ENCODE results near the gene BTF3L4.
A peak's percentile ranks its signal among the peaks of the same experiment; 100 is the strongest.
"Not testable (repeated sequence)": the region's sequence is repeated elsewhere in the genome, so short reads cannot be mapped to it uniquely, and the experiment has no call there.

BTF3L4 gene

DNA sequence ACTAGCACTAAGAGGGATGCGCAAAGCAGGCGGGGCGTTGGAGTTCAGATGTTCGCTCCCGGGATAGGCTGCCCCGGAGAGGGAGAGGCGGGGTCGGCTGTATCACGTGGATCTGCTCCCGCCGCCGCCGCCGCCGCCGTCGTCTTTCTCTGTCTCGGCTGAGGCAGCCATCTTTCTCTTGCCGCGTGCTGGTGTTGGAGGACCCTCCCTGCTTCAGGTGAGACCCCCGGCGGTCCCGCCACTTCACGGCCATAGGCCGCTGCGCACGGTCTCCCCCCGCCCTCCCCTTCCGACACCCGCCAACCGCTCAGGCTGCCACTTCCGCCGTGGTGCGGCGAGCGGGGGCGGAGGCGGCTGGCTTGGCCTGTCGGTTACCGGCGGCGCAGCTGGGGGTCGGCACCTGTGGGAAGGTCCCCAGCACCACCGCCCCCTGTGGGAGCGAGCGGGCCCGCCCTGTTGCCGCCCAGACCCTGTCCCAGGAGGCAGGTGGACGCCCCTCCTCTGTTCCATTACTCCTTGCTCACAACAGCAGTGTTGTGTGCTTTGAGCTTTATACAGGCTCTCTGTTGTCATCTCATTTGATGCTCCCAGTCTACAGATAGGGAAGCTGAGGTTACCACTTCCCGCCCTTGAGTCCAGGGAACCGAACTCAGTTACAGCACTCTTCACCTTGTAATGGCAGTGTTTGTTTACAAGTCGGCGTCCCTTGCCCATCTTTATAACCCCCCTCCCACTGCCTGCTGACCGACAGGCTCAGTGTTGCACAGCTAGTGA lies at the start of gene BTF3L4:
Gene BTF3L4 (plus strand): TSS at position 133 of the 774 bp plus-strand sequence. CDS start 3,553 bp downstream, outside the sequence.
- Mint-ChIP-seq H3K27ac (peak within 1 kb of the TSS; percentile 97), H3K27me3 (ENCODE audit: low read depth) (no peaks in the 10 kb centered on the region), H3K9me3 (no peaks in the 10 kb centered on the region), H3K4me3 (peak within 1 kb of the TSS; percentile 98), H3K36me3 (ENCODE audit: low read depth) (peaks cover 18% of the 10 kb centered on the region), H3K4me1 (ENCODE audit: low read depth) (peaks cover 47% of the 10 kb centered on the region)

DNA sequence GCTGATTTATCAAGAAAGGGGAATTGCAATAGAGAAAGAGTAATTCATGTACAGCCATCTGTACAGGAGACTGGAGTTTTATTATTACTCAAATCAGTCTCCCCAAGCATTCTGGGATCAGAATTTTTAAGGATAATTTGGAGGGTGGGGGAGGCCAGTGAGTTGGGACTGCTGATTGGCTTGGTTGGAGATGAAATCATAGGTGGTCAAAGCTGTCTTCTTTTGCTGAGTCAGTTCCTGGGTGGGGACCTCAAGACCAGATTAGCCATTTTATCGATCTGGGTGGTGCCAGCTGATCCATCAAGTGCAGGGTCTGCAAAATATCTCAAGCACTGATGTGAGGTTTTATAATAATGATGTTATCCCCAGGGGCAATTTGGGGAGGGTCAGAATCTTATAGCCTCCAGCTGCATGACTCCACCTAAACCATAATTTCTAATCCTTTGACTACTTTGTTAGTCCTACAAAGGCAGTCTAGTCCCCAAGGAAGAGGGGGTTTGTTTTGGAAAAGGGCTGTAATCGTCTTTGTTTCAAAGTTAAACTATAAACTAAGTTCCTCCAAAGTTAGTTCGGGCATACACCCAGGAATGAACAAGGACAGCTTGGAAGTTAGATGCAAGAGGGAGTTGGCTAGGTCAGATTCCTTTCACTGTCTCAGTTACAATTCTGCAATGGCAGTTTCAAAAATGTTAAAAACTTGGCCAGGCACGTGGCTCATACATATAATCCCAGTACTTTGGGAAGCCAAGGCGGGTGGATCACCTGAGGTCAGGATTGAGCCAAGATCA lies 48.7 kb upstream of the BTF3L4 start:
- Mint-ChIP-seq H3K36me3 (ENCODE audit: low read depth) (no peaks in the 10 kb centered on the region), H3K4me3 (no peak overlapping the region), H3K9me3 (no peaks in the 10 kb centered on the region), H3K27ac (no peak overlapping the region), H3K27me3 (ENCODE audit: low read depth) (peaks cover 17% of the 10 kb centered on the region), H3K4me1 (ENCODE audit: low read depth) (peaks cover 1% of the 10 kb centered on the region)

GRCh38 chr1:52008071-52008809 lies 47.9 kb upstream of the BTF3L4 start:
- Mint-ChIP-seq H3K36me3 (ENCODE audit: low read depth) (no peaks in the 10 kb centered on the region), H3K4me3 (no peak overlapping the region), H3K27ac (no peak overlapping the region), H3K27me3 (ENCODE audit: low read depth) (peaks cover 17% of the 10 kb centered on the region), H3K9me3 (no peaks in the 10 kb centered on the region), H3K4me1 (ENCODE audit: low read depth) (peaks cover 1% of the 10 kb centered on the region)

DNA sequence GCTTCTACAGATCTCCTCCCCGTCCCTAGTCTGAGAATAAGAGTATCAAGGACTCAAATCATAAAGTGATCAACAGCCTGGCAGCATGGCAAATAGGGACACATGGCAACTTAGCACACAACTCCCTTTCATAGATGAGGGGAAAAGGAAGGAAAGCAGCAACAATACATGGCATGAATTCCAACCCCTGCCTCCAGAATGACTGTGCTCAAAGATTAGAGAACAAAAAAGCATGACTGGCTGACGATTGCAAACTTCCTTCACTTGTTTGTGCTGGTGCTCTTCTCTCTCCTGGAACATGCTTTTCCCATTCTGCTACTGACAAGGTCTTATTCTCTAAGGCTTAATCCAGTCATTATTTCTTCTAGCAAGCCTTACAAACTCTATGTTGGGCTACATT lies 34.0 kb upstream of the BTF3L4 start:
- no peaks in the 10 kb centered on the region for H3K9me3 Mint-ChIP-seq
- no peaks in the 10 kb centered on the region for H3K27me3 Mint-ChIP-seq (ENCODE audit: low read depth)
- peaks cover 35% of the 10 kb centered on the region for H3K36me3 Mint-ChIP-seq (ENCODE audit: low read depth)
- no peaks in the 10 kb centered on the region for H3K4me1 Mint-ChIP-seq (ENCODE audit: low read depth)
- no peak overlapping the region for H3K27ac Mint-ChIP-seq
- no peak overlapping the region for H3K4me3 Mint-ChIP-seq

- peaks cover 12% of the 10 kb centered on the region for H3K4me1 Mint-ChIP-seq (ENCODE audit: low read depth)
- peaks cover 34% of the 10 kb centered on the region for H3K36me3 Mint-ChIP-seq (ENCODE audit: low read depth)
- H3K4me3 Mint-ChIP-seq = no peak overlapping the region
- H3K9me3 Mint-ChIP-seq = no peaks in the 10 kb centered on the region
- no peak overlapping the region for H3K27ac Mint-ChIP-seq
- H3K27me3 Mint-ChIP-seq (ENCODE audit: low read depth) = no peaks in the 10 kb centered on the region
Observed at GRCh38 chr1:52026278-52026677, 29.8 kb upstream of the BTF3L4 start.

GRCh38 chr1:52028328-52028727 lies 27.8 kb upstream of the BTF3L4 start:
- H3K4me3 Mint-ChIP-seq = no peak overlapping the region
- peaks cover 23% of the 10 kb centered on the region for H3K4me1 Mint-ChIP-seq (ENCODE audit: low read depth)
- H3K27me3 Mint-ChIP-seq (ENCODE audit: low read depth) = no peaks in the 10 kb centered on the region
- peaks cover 36% of the 10 kb centered on the region for H3K36me3 Mint-ChIP-seq (ENCODE audit: low read depth)
- H3K27ac Mint-ChIP-seq = no peak overlapping the region
- H3K9me3 Mint-ChIP-seq = no peaks in the 10 kb centered on the region

DNA sequence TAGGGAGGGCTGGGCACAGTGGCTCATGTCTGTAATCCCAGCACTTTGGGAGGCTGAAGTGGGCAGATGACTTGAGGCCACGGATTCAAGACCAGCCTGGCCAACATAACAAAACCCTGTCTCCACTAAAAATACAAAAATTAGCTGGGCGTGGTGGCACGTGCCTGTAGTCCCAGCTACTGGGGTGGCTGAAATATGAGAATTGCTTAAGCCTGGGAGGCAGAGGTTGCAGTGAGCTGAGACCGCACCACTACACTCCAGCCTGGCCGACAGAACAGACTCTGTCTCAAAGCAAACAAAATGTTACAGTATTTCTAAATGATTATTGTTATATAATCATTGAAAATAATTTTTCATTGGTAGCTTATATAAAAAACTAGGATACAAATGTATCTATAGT lies 27.3 kb upstream of the BTF3L4 start:
- not testable (repeated sequence) for H3K9me3 Mint-ChIP-seq; H3K27me3 Mint-ChIP-seq (ENCODE audit: low read depth); H3K27ac Mint-ChIP-seq; H3K4me3 Mint-ChIP-seq
- Mint-ChIP-seq H3K36me3 (ENCODE audit: low read depth) (peaks cover 33% of the 10 kb centered on the region), H3K4me1 (ENCODE audit: low read depth) (peaks cover 24% of the 10 kb centered on the region)

DNA sequence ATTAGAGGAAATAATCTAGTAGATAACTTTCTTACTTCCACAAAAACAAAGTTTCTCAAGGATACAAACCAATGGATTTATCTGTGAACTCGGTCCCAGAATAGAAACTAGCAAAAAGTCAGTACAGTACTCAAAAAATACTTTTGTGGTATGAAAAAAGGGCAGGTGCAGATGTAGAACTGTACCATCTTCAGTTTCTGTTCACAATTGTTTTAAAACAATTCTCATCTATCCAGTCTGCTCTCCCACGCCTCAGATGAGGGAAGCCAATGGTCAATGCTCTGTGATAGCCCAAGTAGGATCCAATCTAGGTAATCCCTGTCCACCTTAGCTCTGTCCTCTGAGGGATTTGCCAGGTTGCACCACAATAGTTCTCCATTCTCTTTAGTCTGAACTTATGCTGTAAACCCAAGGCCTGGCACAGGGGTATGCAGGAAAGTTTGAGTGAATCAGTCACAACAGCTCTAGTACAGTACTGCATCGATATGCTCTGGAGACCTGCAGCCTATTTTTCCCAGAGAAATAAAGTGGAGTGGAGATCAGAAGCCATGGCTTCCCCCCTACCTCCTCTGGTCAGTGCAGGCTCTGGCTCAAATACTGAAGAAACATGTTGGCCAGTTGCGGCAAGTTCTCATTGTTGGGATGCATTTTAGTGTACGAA lies 23.8 kb upstream of the BTF3L4 start:
- H3K27me3 Mint-ChIP-seq (ENCODE audit: low read depth) = no peaks in the 10 kb centered on the region
- peak overlapping the region; percentile 86 for H3K27ac Mint-ChIP-seq
- peaks cover 31% of the 10 kb centered on the region for H3K36me3 Mint-ChIP-seq (ENCODE audit: low read depth)
- H3K4me3 Mint-ChIP-seq = peak overlapping the region; percentile 88
- H3K4me1 Mint-ChIP-seq (ENCODE audit: low read depth) = peaks cover 27% of the 10 kb centered on the region
- no peaks in the 10 kb centered on the region for H3K9me3 Mint-ChIP-seq

DNA sequence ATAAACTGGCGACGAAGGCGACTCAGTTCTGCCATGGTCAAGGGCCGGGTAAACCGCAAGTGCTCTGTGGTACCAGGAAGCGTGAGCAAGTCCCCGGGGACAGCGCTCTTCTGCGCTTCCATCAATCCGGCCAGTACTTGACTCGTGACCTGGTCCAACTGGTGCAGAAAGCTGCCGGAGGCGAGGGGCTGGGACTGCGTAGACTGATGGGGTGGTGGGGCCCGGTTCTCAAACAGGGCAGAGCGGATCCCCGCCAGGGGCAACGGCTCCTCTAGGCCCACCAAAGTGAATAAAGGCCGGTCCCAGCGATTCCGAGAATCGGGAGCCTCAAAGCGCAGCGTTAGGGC lies 23.3 kb upstream of the BTF3L4 start:
- Mint-ChIP-seq H3K27me3 (ENCODE audit: low read depth) (no peaks in the 10 kb centered on the region), H3K4me3 (peak overlapping the region; percentile 88), H3K27ac (peak overlapping the region; percentile 86), H3K4me1 (ENCODE audit: low read depth) (peaks cover 27% of the 10 kb centered on the region), H3K9me3 (no peaks in the 10 kb centered on the region), H3K36me3 (ENCODE audit: low read depth) (peaks cover 29% of the 10 kb centered on the region)

DNA sequence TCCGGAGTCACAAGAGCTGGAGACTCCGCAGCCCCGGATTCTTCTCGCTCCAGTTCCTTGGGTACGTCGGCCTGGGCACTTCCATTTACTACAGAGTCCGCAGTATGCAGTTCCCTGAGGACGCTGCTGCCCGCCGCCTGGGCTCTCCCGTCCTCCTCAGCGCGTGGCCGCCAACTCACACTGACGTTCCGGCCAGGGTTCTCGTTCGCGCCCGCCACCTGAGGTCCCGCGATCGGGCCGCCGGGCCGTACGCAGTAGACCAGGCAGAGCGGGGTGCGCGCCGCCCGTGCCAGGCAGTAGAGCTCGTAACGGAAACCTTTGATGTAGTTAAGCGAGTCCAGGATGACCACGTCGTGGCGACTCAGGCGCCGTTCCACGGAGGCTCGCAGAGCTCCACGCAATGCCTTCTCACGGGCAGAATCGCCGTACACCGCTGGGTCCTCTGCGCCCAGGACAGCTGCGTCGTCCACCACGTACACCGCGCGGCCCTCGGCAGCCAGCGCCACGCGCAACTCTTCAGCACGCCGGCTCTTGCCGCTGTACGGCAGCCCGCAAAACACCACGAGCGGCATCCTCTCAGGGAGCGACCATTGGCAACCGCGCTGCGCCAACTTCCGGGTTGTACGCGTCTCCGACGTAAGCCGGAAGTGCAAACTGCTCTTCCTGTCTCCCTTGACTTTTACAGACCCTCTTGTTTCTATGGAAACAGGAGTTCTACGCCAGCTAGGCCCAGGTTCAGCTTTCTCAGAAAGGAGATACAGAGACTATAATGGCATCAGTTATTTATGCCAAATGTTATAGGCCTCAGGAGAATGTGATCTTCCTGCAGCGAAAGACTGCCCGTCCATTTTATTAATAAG lies 22.7 kb upstream of the BTF3L4 start, which contains the start of gene KTI12:
Gene KTI12 (minus strand): TSS at position 621 of the 860 bp plus-strand sequence. CDS start 49 bp downstream, at position 572.
- no peaks in the 10 kb centered on the region for H3K27me3 Mint-ChIP-seq (ENCODE audit: low read depth)
- peak within 1 kb of the TSS; percentile 88 for H3K4me3 Mint-ChIP-seq
- peaks cover 27% of the 10 kb centered on the region for H3K4me1 Mint-ChIP-seq (ENCODE audit: low read depth)
- H3K27ac Mint-ChIP-seq = peak within 1 kb of the TSS; percentile 86
- H3K36me3 Mint-ChIP-seq (ENCODE audit: low read depth) = peaks cover 34% of the 10 kb centered on the region
- H3K9me3 Mint-ChIP-seq = no peaks in the 10 kb centered on the region

DNA sequence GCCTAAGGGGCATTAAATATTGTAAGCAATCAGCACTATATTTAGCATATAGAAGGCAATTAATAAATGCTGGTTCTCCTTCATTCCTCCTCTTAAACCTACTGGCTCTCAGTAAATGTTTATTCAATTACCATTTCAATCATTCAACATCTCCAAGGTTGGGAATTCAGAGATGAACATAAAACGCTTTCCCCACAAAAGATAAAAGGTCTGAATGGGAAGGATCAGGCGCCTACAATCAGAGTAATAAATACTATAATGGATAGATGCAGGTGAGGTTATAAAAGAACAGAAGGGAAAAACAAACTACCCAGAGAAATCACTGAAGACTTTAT lies 22.1 kb upstream of the BTF3L4 start:
- peak overlapping the region; percentile 88 for H3K4me3 Mint-ChIP-seq
- peaks cover 27% of the 10 kb centered on the region for H3K4me1 Mint-ChIP-seq (ENCODE audit: low read depth)

DNA sequence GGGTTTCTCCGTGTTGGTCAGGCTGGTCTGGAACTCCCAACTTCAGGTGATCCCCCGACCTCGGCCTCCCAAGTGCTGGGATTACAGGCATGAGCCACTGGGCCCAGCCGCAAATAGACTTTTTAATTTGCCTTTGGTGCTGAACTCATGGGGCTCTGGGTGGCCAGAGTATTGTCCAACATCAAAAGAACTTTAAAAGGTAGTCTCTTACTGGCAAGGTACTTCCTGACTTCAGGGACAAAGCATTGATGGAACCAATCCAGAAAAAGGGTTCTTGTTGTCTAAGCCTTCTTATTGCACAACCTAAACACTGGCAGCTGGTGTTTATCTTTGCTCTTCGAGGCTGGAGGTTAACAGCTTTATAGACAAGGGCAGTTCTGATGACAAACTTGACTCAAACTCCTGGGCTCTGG lies 18.7 kb upstream of the BTF3L4 start:
- Mint-ChIP-seq H3K27me3 (ENCODE audit: low read depth) (no peaks in the 10 kb centered on the region), H3K27ac (no peak overlapping the region), H3K4me1 (ENCODE audit: low read depth) (peaks cover 5% of the 10 kb centered on the region), H3K36me3 (ENCODE audit: low read depth) (peaks cover 29% of the 10 kb centered on the region), H3K9me3 (no peaks in the 10 kb centered on the region), H3K4me3 (no peak overlapping the region)

More for the DNA sequence above, 22.1 kb upstream of the BTF3L4 start:
- peaks cover 36% of the 10 kb centered on the region for H3K36me3 Mint-ChIP-seq (ENCODE audit: low read depth)
- peak overlapping the region; percentile 86 for H3K27ac Mint-ChIP-seq
- H3K27me3 Mint-ChIP-seq (ENCODE audit: low read depth) = no peaks in the 10 kb centered on the region
- H3K9me3 Mint-ChIP-seq = no peaks in the 10 kb centered on the region

DNA sequence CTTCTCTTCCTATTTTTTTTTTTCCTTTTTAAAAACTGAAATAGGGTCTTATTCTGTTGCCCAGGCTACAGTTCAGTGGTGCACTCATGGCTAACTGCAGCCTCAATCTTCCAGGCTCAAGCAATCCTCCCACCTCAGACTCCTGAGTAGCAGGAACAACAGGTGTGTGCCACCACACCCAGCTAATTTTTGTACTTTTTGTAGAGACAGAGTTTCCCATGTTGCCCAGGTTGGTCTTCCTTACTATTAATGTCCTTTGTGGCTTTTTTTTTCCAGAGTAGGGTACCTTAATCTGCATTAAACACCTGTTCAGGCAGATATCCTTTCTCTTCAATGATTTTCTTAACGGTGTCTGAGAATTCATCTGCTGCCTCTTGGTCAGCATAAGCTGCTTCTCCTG lies 18.2 kb upstream of the BTF3L4 start:
- no peak overlapping the region for H3K4me3 Mint-ChIP-seq
- H3K36me3 Mint-ChIP-seq (ENCODE audit: low read depth) = peaks cover 25% of the 10 kb centered on the region
- H3K4me1 Mint-ChIP-seq (ENCODE audit: low read depth) = peaks cover 5% of the 10 kb centered on the region
- H3K9me3 Mint-ChIP-seq = no peaks in the 10 kb centered on the region
- no peaks in the 10 kb centered on the region for H3K27me3 Mint-ChIP-seq (ENCODE audit: low read depth)
- H3K27ac Mint-ChIP-seq = no peak overlapping the region
